Measurements from ENCODE around the gene KRTAP5-9. TPM values are rescaled to one million over a fixed set of nuclear protein-coding genes. Genes with fewer than 3 reads are reported as not detected.

The KRTAP5-9 gene
- total and polyA plus RNA-seq, 2 experiments from 2014 or later: 0.24 TPM; not detected in 1

GRCh38 chr11:71558996-71559395 is 10.8 kb downstream of the KRTAP5-9 start:
- H3K79me2 ChIP-seq (replicated peaks; ENCODE audit: insufficient read depth): no peaks in the 10 kb centered on the region
- H4K20me1 ChIP-seq (replicated peaks; ENCODE audit: insufficient read depth): no peaks in the 10 kb centered on the region
- H3K9me2 ChIP-seq (ENCODE audit: insufficient read depth): no peaks in the 10 kb centered on the region
- Mint-ChIP-seq H3K4me1 (peaks cover 5% of the 10 kb centered on the region), H3K27me3 (ENCODE audit: insufficient read depth, low read depth, poor library complexity) (peaks cover 6% of the 10 kb centered on the region), H3K4me3 (no peak overlapping the region), H3K36me3 (ENCODE audit: low read depth) (peaks cover 9% of the 10 kb centered on the region; the same call in 2 of the 3 replicates), H3K27ac (no peak overlapping the region), H3K9me3 (peaks cover 38% of the 10 kb centered on the region)
- no peak overlapping the region for H3K4me2 ChIP-seq
- TF ChIP-seq, protein P1, sequence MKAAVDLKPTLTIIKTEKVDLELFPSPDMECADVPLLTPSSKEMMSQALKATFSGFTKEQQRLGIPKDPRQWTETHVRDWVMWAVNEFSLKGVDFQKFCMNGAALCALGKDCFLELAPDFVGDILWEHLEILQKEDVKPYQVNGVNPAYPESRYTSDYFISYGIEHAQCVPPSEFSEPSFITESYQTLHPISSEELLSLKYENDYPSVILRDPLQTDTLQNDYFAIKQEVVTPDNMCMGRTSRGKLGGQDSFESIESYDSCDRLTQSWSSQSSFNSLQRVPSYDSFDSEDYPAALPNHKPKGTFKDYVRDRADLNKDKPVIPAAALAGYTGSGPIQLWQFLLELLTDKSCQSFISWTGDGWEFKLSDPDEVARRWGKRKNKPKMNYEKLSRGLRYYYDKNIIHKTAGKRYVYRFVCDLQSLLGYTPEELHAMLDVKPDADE (IDR thresholded peaks at IDR 0.05): no peak
- TF ChIP-seq POLR2AphosphoS5 (IDR thresholded peaks at IDR 0.05; ENCODE audit: low read depth): no peak
- TF ChIP-seq, protein P2, sequence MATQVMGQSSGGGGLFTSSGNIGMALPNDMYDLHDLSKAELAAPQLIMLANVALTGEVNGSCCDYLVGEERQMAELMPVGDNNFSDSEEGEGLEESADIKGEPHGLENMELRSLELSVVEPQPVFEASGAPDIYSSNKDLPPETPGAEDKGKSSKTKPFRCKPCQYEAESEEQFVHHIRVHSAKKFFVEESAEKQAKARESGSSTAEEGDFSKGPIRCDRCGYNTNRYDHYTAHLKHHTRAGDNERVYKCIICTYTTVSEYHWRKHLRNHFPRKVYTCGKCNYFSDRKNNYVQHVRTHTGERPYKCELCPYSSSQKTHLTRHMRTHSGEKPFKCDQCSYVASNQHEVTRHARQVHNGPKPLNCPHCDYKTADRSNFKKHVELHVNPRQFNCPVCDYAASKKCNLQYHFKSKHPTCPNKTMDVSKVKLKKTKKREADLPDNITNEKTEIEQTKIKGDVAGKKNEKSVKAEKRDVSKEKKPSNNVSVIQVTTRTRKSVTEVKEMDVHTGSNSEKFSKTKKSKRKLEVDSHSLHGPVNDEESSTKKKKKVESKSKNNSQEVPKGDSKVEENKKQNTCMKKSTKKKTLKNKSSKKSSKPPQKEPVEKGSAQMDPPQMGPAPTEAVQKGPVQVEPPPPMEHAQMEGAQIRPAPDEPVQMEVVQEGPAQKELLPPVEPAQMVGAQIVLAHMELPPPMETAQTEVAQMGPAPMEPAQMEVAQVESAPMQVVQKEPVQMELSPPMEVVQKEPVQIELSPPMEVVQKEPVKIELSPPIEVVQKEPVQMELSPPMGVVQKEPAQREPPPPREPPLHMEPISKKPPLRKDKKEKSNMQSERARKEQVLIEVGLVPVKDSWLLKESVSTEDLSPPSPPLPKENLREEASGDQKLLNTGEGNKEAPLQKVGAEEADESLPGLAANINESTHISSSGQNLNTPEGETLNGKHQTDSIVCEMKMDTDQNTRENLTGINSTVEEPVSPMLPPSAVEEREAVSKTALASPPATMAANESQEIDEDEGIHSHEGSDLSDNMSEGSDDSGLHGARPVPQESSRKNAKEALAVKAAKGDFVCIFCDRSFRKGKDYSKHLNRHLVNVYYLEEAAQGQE (IDR thresholded peaks at IDR 0.05; ENCODE audit: unreplicated experiment): no peak
- no peak for TF ChIP-seq CTCF (conservative IDR thresholded peaks at IDR 0.05; ENCODE audit: low read depth in 2 of 2)
- no peak for TF ChIP-seq EZH2 (IDR thresholded peaks at IDR 0.05; ENCODE audit: low read depth, unreplicated experiment)
- no peak for TF ChIP-seq ZNF462 (CRISPR knock-in tag; IDR thresholded peaks at IDR 0.05)
- no peak for TF ChIP-seq ZNF331 (CRISPR knock-in tag; IDR thresholded peaks at IDR 0.05; ENCODE audit: low read depth)
- no peak for TF ChIP-seq JUNB (IDR thresholded peaks at IDR 0.05; ENCODE audit: unreplicated experiment)
- TF ChIP-seq CREB1 (CRISPR knock-in tag; IDR thresholded peaks at IDR 0.05; ENCODE audit: low read depth): no peak
- no peak for TF ChIP-seq ZNF114 (CRISPR knock-in tag; IDR thresholded peaks at IDR 0.05)
- TF ChIP-seq EZH2phosphoT487 (IDR thresholded peaks at IDR 0.05; ENCODE audit: unreplicated experiment): no peak
- TF ChIP-seq STAT1 (IDR thresholded peaks at IDR 0.05; ENCODE audit: unreplicated experiment): no peak
- TF ChIP-seq NANOG (IDR thresholded peaks at IDR 0.05; ENCODE audit: borderline replicate concordance): no peak
- no peaks in the 10 kb centered on the region for H3K27me3 ChIP-seq (ENCODE audit: insufficient read depth)
- no peak overlapping the region for H3K27ac ChIP-seq (ENCODE audit: low read depth)
- no peak for ATAC-seq
- DNase-seq (ENCODE audit: low spot score): no peak
- H3F3A ChIP-seq (replicated peaks; ENCODE audit: low read depth): no peaks in the 10 kb centered on the region
- H2AFZ ChIP-seq: no peak overlapping the region
- peaks cover 3% of the 10 kb centered on the region; the same call in 1 of the 2 replicates for H3K36me3 ChIP-seq (ENCODE audit: insufficient read depth)
- H3K4me1 ChIP-seq (ENCODE audit: insufficient read depth): no peaks in the 10 kb centered on the region
- H3K4me3 ChIP-seq: no peak overlapping the region
